Esophagus muscularis mucosa (tissue), 3 donors: ENCODE measurements around the gene DOLK.

ENCODE experiments used
- POLR2A ChIP-seq: fragments of 450-650 bp; IDR thresholded peaks from one replicate; pipeline ENCODE4 v1.6.1; 2017; ENCODE audit warnings: antibody characterized with exemption, moderate library complexity, mild to moderate bottlenecking, low read depth
- POLR2AphosphoS5 ChIP-seq, 2 donors: sonication (generic); formaldehyde crosslinking; IDR thresholded peaks; one replicate each; pipeline ENCODE4 v1.6.1; 2017; ENCODE audit warnings: antibody characterized with exemption in 2 of 2
- TF ChIP-seq, protein P1 (sequence below), 3 experiments: fragments of 200-600 bp in 2 of 3; fragments of 450-650 bp in 1 of 3; sonication (generic) in 2 of 3; IDR thresholded peaks; one replicate each; pipeline ENCODE4 v1.5.1; 2017 to 2019; ENCODE audit warnings: antibody characterized with exemption in 3 of 3, mild to moderate bottlenecking in 2 of 3, moderate library complexity in 1 of 3

DNA sequence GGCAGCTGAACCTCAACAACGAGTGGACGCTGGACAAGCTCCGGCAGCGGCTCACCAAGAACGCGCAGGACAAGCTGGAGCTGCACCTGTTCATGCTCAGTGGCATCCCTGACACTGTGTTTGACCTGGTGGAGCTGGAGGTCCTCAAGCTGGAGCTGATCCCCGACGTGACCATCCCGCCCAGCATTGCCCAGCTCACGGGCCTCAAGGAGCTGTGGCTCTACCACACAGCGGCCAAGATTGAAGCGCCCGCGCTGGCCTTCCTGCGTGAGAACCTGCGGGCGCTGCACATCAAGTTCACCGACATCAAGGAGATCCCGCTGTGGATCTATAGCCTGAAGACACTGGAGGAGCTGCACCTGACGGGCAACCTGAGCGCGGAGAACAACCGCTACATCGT lies 39.0 kb downstream of the DOLK start:
- TF ChIP-seq, protein P1, sequence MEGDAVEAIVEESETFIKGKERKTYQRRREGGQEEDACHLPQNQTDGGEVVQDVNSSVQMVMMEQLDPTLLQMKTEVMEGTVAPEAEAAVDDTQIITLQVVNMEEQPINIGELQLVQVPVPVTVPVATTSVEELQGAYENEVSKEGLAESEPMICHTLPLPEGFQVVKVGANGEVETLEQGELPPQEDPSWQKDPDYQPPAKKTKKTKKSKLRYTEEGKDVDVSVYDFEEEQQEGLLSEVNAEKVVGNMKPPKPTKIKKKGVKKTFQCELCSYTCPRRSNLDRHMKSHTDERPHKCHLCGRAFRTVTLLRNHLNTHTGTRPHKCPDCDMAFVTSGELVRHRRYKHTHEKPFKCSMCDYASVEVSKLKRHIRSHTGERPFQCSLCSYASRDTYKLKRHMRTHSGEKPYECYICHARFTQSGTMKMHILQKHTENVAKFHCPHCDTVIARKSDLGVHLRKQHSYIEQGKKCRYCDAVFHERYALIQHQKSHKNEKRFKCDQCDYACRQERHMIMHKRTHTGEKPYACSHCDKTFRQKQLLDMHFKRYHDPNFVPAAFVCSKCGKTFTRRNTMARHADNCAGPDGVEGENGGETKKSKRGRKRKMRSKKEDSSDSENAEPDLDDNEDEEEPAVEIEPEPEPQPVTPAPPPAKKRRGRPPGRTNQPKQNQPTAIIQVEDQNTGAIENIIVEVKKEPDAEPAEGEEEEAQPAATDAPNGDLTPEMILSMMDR (IDR thresholded peaks at IDR 0.05) = no peak
- no peak for TF ChIP-seq POLR2AphosphoS5 (IDR thresholded peaks at IDR 0.05)
- no peak for TF ChIP-seq POLR2A
